ENCODE results near the gene RAMP2.
A peak's percentile ranks its signal among the peaks of the same experiment; 100 is the strongest.
"Not testable (repeated sequence)": the region's sequence is repeated elsewhere in the genome, so short reads cannot be mapped to it uniquely, and the experiment has no call there.

Gene RAMP2

GRCh38 chr17:42760652-42761581 lies at the start of gene RAMP2:
TSS of gene RAMP2 (plus strand) at chr17:42761227. CDS start at chr17:42761262, 35 bp downstream.
- peak within 1 kb of the TSS; percentile 45 for H3K4me3 ChIP-seq (ENCODE audit: insufficient read length, low read depth)
- no peak for DNase-seq (ENCODE audit: low read depth, low spot score)
- peaks cover 29% of the 10 kb centered on the region for H3K27me3 ChIP-seq (ENCODE audit: insufficient read depth, insufficient read length)

GRCh38 chr17:42720996-42721583 lies 39.9 kb upstream of the RAMP2 start:
- H3K9me3 ChIP-seq (ENCODE audit: insufficient read depth, low read length) = no peaks in the 10 kb centered on the region
- H3K27me3 ChIP-seq (ENCODE audit: insufficient read depth, insufficient read length) = no peaks in the 10 kb centered on the region
- H3K36me3 ChIP-seq (ENCODE audit: insufficient read depth, insufficient read length, low read length) = peaks cover 47% of the 10 kb centered on the region
- H3K4me3 ChIP-seq (ENCODE audit: insufficient read length, low read depth) = no peak overlapping the region
- no peak for TF ChIP-seq ZNF274 (IDR thresholded peaks at IDR 0.05; ENCODE audit: low read depth, low read length)
- TF ChIP-seq YY1 (IDR thresholded peaks at IDR 0.05; ENCODE audit: insufficient read depth, insufficient read length) = no peak
- no peak for TF ChIP-seq SUZ12 (IDR thresholded peaks at IDR 0.05; ENCODE audit: extremely low read depth, insufficient read depth, insufficient read length)
- no peak overlapping the region for H3K9ac ChIP-seq (ENCODE audit: insufficient read length, low read depth)
- DNase-seq (ENCODE audit: low read depth, low spot score) = peak; percentile 36
- H3K4me1 ChIP-seq (ENCODE audit: insufficient read depth, insufficient read length) = no peaks in the 10 kb centered on the region

More at GRCh38 chr17:42760652-42761581, at the start of gene RAMP2:
- peak within 1 kb of the TSS; percentile 78 for H3K9ac ChIP-seq (ENCODE audit: insufficient read length, low read depth)
- H3K36me3 ChIP-seq (ENCODE audit: insufficient read depth, insufficient read length, low read length) = no peaks in the 10 kb centered on the region
- TF ChIP-seq ZNF274 (IDR thresholded peaks at IDR 0.05; ENCODE audit: low read depth, low read length) = no peak
- TF ChIP-seq SUZ12 (IDR thresholded peaks at IDR 0.05; ENCODE audit: extremely low read depth, insufficient read depth, insufficient read length) = no peak
- no peak for TF ChIP-seq YY1 (IDR thresholded peaks at IDR 0.05; ENCODE audit: insufficient read depth, insufficient read length)
- no peaks in the 10 kb centered on the region for H3K9me3 ChIP-seq (ENCODE audit: insufficient read depth, low read length)
- H3K4me1 ChIP-seq (ENCODE audit: insufficient read depth, insufficient read length) = peaks cover 12% of the 10 kb centered on the region

GRCh38 chr17:42723636-42724035 lies 37.4 kb upstream of the RAMP2 start:
- Histone ChIP-seq H3K27me3 (ENCODE audit: insufficient read depth, insufficient read length) (no peaks in the 10 kb centered on the region), H3K4me3 (ENCODE audit: insufficient read length, low read depth) (no peak overlapping the region), H3K9me3 (ENCODE audit: insufficient read depth, low read length) (no peaks in the 10 kb centered on the region), H3K36me3 (ENCODE audit: insufficient read depth, insufficient read length, low read length) (peaks cover 41% of the 10 kb centered on the region), H3K4me1 (ENCODE audit: insufficient read depth, insufficient read length) (no peaks in the 10 kb centered on the region), H3K9ac (ENCODE audit: insufficient read length, low read depth) (no peak overlapping the region)
- no peak for DNase-seq (ENCODE audit: low read depth, low spot score)
- TF ChIP-seq ZNF274 (IDR thresholded peaks at IDR 0.05; ENCODE audit: low read depth, low read length) (no peak), YY1 (IDR thresholded peaks at IDR 0.05; ENCODE audit: insufficient read depth, insufficient read length) (no peak), SUZ12 (IDR thresholded peaks at IDR 0.05; ENCODE audit: extremely low read depth, insufficient read depth, insufficient read length) (no peak)

GRCh38 chr17:42725143-42725542 lies 35.9 kb upstream of the RAMP2 start:
- H3K4me1 ChIP-seq (ENCODE audit: insufficient read depth, insufficient read length) = no peaks in the 10 kb centered on the region
- DNase-seq (ENCODE audit: low read depth, low spot score) = no peak
- H3K4me3 ChIP-seq (ENCODE audit: insufficient read length, low read depth) = no peak overlapping the region
- H3K36me3 ChIP-seq (ENCODE audit: insufficient read depth, insufficient read length, low read length) = peaks cover 26% of the 10 kb centered on the region
- TF ChIP-seq ZNF274 (IDR thresholded peaks at IDR 0.05; ENCODE audit: low read depth, low read length) (no peak), YY1 (IDR thresholded peaks at IDR 0.05; ENCODE audit: insufficient read depth, insufficient read length) (no peak), SUZ12 (IDR thresholded peaks at IDR 0.05; ENCODE audit: extremely low read depth, insufficient read depth, insufficient read length) (no peak)
- no peaks in the 10 kb centered on the region for H3K27me3 ChIP-seq (ENCODE audit: insufficient read depth, insufficient read length)
- no peak overlapping the region for H3K9ac ChIP-seq (ENCODE audit: insufficient read length, low read depth)
- no peaks in the 10 kb centered on the region for H3K9me3 ChIP-seq (ENCODE audit: insufficient read depth, low read length)

GRCh38 chr17:42740699-42741098 lies 20.3 kb upstream of the RAMP2 start:
- TF ChIP-seq ZNF274 (IDR thresholded peaks at IDR 0.05; ENCODE audit: low read depth, low read length) (no peak), YY1 (IDR thresholded peaks at IDR 0.05; ENCODE audit: insufficient read depth, insufficient read length) (no peak), SUZ12 (IDR thresholded peaks at IDR 0.05; ENCODE audit: extremely low read depth, insufficient read depth, insufficient read length) (no peak)
- DNase-seq (ENCODE audit: low read depth, low spot score) = no peak
- no peak overlapping the region for H3K4me3 ChIP-seq (ENCODE audit: insufficient read length, low read depth)
- peaks cover 8% of the 10 kb centered on the region for H3K27me3 ChIP-seq (ENCODE audit: insufficient read depth, insufficient read length)
- peaks cover 8% of the 10 kb centered on the region for H3K4me1 ChIP-seq (ENCODE audit: insufficient read depth, insufficient read length)
- H3K36me3 ChIP-seq (ENCODE audit: insufficient read depth, insufficient read length, low read length) = no peaks in the 10 kb centered on the region
- H3K9ac ChIP-seq (ENCODE audit: insufficient read length, low read depth) = no peak overlapping the region
- peaks cover 8% of the 10 kb centered on the region for H3K9me3 ChIP-seq (ENCODE audit: insufficient read depth, low read length)

- not testable (repeated sequence) for H3K4me3 ChIP-seq (ENCODE audit: insufficient read length, low read depth); H3K36me3 ChIP-seq (ENCODE audit: insufficient read depth, insufficient read length, low read length); H3K4me1 ChIP-seq (ENCODE audit: insufficient read depth, insufficient read length); H3K9ac ChIP-seq (ENCODE audit: insufficient read length, low read depth); DNase-seq (ENCODE audit: low read depth, low spot score)
- H3K9me3 ChIP-seq (ENCODE audit: insufficient read depth, low read length) = peaks cover 12% of the 10 kb centered on the region
- H3K27me3 ChIP-seq (ENCODE audit: insufficient read depth, insufficient read length) = peaks cover 11% of the 10 kb centered on the region
Observed at GRCh38 chr17:42742916-42743315, 18.1 kb upstream of the RAMP2 start.

GRCh38 chr17:42743595-42744282 lies 17.3 kb upstream of the RAMP2 start:
- peak overlapping the region; percentile 60 for H3K4me3 ChIP-seq (ENCODE audit: insufficient read length, low read depth)
- H3K9ac ChIP-seq (ENCODE audit: insufficient read length, low read depth) = peak overlapping the region; percentile 82
- no peaks in the 10 kb centered on the region for H3K36me3 ChIP-seq (ENCODE audit: insufficient read depth, insufficient read length, low read length)
- TF ChIP-seq YY1 (IDR thresholded peaks at IDR 0.05; ENCODE audit: insufficient read depth, insufficient read length) (no peak), SUZ12 (IDR thresholded peaks at IDR 0.05; ENCODE audit: extremely low read depth, insufficient read depth, insufficient read length) (no peak), ZNF274 (IDR thresholded peaks at IDR 0.05; ENCODE audit: low read depth, low read length) (no peak)
- DNase-seq (ENCODE audit: low read depth, low spot score) = no peak
- peaks cover 8% of the 10 kb centered on the region for H3K4me1 ChIP-seq (ENCODE audit: insufficient read depth, insufficient read length)
- peaks cover 12% of the 10 kb centered on the region for H3K9me3 ChIP-seq (ENCODE audit: insufficient read depth, low read length)
- H3K27me3 ChIP-seq (ENCODE audit: insufficient read depth, insufficient read length) = peaks cover 11% of the 10 kb centered on the region

All from NT2/D1 (cell line).